Heart left ventricle (tissue), 13 donors: ENCODE results near the gene BAIAP2L1.

Experiments
- CTCF ChIP-seq, 12 donors: fragments of 200-600 bp; sonication (generic) in 4 of 12; IDR thresholded peaks; one replicate each; pipeline versions ENCODE4 v1.5.0 to v1.8.0; 2018 to 2022; ENCODE audit warnings: antibody characterized with exemption in 12 of 12, mild to moderate bottlenecking in 5 of 12
- POLR2A ChIP-seq, 2 donors: fragments of 450-650 bp; IDR thresholded peaks; one replicate each; pipeline ENCODE4 v1.6.1; 2017; ENCODE audit warnings: antibody characterized with exemption in 2 of 2, mild to moderate bottlenecking in 2 of 2, moderate library complexity in 2 of 2
- donor health status: ischemic (EF 13 %, LVEDD 7.1; RV severe dilation, severe dysfunction).
- donor health status: DM: no; HTN: yes; CAD: no.
- donor health status: DM: no; HTN: no; CAD: no.
- donor health status: ischemic (EF 25% LVEDD 6.9; RV normal size, moderate dysfunction).
- donor health status: ischemic (EF 25% LVEDD 5.7; RV mildly dilated, moderate dysfunction).
- donor health status: ischemic (EF 35%, LVEDD 5.7; RV mildly dilated, moderate dysfunction).
- donor health status: nonischemic (EF 11% LVEDD 7.7; RV severe dilation, severe dysfunction).
- donor health status: DM: yes; HTN: yes; CAD: no.
- donor health status: PGD.
- donor health status: ischemic (EF 29% LVEDD 5.4; RV normal size, mild dysfunction).
- donor health status: nonischemic (EF 23%, LVEDD 6.1; RV moderate dilation, normal function).

GRCh38 chr7:98378210-98378819 is 22.6 kb downstream of the BAIAP2L1 start:
- TF ChIP-seq POLR2A (IDR thresholded peaks at IDR 0.05): no peak
- TF ChIP-seq CTCF (IDR thresholded peaks at IDR 0.05): no peak
